Left hindlimb (tissue), 1 donor: ENCODE data around the gene RESP18.
"Not testable (repeated sequence)": the region's sequence is repeated elsewhere in the genome, so short reads cannot be mapped to it uniquely, and the experiment has no call there.

Experiments
- DNase-seq: peaks from one replicate; pipeline ENCODE4 v3.0.0-alpha.2; 2018

Gene RESP18

DNA sequence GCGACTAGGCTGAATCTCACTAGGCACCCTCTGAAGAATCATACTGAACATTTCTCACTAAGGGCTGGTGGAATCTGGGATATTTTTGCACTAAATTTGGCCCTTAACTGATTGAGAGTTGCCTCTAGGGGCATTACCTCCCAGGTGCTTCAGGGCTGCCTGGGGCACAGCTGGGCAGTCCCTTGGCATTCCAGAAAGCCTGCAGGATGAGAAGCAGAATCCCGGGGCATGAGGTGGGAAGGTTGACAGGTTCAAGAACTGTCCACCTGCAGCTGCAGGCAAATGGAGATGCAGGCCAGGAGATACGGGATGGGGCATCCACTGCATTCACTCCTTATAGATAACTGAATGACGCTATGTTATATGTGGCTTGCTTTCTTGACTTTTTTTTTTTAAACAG, 7.4 kb downstream of the RESP18 start:
- DNase-seq, result no peak

- no peak for DNase-seq
These were observed 9.1 kb downstream of the RESP18 start for GRCh38 chr2:219323434-219323833.

GRCh38 chr2:219314804-219315468, 17.6 kb downstream of the RESP18 start:
- no peak for DNase-seq

- DNase-seq, result not testable (repeated sequence)
These were observed 19.8 kb downstream of the RESP18 start for GRCh38 chr2:219312683-219313263.

GRCh38 chr2:219309278-219309677, 23.3 kb downstream of the RESP18 start, which contains the start of gene PTPRN:
Gene PTPRN (minus strand): TSS chr2:219309401. CDS start chr2:219309332, 69 bp downstream.
- no peak for DNase-seq

- DNase-seq, result peak; percentile 60
These were observed 24.1 kb downstream of the RESP18 start for GRCh38 chr2:219308142-219309101.

DNA sequence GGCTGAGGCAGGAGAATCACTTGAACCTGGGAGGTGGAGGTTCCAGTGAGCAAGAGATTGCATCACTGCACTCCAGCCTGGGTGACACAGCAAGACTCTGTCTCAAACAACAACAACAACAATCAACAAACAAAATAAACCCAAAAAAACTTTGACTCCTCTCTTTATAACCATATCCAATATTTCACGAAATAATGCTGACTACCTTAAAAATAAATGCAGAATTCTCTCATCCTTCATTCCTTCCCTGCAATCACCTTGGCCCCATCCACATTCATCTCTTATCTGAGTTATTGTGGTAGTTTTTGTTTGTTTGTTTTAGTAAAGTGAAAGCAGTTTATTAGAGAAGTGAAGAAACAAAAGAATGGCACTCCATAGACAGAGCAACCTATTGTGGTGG, 26.5 kb downstream of the RESP18 start:
- DNase-seq, result no peak

DNA sequence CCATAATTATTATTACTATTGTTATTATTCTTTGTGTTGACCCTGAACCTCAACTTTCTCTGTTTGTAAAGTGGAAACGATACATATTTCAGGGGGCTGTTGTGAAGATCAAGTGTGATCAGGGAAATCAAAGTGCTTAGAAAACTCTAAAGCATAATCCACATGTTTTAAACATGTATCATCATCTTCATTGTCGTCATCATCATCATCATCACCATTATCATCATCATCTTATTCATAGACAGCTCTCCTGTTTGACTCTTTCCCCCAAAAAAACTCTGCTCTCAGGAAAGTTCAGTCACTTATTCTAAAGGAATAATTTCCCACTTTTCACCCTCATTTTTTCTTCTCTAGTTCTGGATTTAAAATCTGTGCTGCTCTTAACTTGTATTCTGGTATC, 28.3 kb downstream of the RESP18 start:
- no peak for DNase-seq

- no peak for DNase-seq
These were observed 30.1 kb downstream of the RESP18 start for GRCh38 chr2:219302412-219302968.

DNA sequence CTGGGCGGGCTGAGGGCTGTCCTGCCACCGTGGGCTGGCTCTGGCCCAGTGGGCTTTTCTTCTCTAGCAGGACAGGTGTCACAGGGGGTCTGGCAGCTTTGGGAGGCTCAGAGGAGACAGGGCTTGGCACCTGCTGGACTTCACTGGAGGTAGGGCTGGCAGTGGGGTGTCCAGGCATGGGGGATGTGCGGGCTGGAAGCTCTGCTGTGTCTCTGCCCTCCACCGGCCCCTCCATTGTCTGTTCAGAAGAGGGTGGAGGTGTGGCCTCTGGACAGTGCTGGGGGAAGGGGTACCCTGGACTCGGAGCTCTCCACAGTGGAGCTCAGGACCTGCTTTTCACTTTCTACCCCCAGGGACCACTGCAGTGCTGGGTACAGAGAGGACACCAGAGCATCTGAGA, 32.5 kb downstream of the RESP18 start:
- no peak for DNase-seq

DNA sequence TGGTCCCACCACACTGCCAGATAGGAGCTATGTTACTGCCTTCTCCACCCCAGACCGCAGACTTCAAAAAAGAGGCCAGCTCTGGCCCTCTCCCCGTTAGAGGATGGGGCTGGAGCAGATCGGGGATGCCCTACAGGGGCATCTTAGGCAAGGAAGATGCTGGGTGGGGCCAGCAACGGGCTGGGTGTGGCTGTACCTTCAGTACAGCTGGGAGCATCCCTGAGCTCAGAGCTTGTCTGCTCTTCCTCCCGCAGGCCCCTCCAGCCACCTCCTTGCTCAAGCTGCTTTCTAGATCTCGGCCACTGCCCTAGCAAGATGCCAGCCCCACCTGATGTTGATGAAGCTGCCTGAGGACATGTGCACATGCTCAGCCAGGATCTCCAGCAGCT, 33.2 kb downstream of the RESP18 start:
- DNase-seq, result no peak

DNA sequence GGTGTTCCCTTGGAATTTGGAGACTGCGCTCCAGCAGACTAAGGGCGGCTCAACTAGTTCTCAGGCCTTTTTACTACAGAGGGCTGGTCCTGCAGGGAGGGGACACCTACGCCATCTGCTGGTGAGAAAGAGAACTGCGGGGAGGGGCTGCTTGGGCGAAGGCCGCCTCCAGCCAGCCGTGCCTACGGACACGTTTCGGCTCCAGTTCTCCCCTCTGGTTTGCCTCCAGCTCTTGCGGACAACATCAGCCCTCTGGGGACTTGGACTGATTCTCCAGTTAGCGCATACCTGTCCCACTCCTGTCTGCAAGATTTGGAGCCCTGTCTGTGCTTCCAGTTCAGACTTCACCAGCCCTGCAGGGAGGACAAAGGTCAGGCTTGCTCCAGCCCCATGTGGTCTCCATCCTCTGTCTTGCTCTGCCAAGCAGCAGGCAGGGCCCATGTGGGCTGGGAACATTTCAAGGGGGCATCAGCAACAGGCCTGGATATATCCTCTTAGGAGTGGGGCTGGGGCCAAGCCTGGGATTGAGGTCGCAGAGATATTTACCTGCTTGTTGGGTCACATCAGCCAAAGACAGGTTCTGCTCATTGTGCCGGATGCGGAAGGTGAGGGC, 33.7 kb downstream of the RESP18 start:
- DNase-seq, result peak; percentile 88

- DNase-seq, result no peak
These were observed 34.6 kb downstream of the RESP18 start for GRCh38 chr2:219297766-219298456.

DNA sequence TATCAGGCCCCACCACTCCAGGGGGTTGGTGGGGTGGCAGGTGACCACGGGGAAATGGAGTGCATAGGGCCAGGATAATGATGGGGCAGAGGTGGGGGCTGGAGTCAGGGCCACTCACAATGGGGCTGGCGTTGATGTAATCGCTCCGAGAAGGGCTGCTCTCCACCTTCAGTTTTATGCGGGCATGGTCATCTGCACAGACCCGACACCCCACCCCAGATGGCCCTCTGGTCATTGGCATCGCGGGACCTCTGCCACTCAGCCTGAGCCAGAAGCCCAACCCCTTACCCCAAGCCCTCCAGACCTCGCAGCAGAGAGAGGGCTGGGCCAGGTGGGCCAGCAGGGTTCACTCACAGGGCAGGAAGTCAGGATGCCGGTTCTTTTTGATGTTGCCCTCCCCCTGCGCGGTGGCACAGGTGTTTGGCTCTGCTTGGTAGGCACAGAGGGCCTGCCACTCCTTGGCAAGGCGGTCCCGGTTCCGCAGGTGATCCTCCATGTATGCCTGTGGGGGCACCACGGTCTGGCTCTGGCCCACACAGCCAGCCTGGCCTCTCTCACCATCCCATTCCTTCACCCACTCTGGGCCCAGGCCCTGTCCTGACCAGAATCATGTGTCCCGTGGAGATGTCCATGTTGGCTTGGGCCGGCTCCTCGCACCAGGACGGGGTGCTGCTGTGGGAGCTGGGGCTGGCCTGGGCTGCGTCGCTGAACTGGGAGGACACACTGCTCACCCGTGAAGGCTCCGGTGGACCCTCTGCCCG, 35.7 kb downstream of the RESP18 start:
- no peak for DNase-seq

DNA sequence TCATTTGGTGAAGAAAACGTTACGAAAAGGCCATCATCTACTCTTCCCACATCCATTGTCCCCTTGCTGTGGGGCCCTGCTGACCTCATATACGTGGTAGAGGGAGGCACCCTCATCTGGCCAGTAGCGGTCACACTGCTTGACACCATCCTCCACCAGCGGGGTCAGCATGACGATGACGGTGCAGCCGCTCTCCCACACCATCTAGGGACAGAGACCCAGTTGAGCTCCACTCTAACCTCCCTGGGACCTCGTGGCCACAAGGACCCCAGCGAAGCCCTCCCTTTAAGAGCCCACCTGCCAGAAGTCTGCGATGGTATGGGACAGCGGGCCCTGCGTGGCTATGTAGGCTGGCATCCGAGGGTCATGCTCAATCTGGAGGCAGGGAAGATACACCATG, 36.4 kb downstream of the RESP18 start:
- DNase-seq, result no peak

- DNase-seq, result peak; percentile 89
These were observed 37.9 kb downstream of the RESP18 start for GRCh38 chr2:219294356-219295351.

- DNase-seq, result no peak
These were observed 38.8 kb downstream of the RESP18 start for GRCh38 chr2:219293736-219294231.

DNA sequence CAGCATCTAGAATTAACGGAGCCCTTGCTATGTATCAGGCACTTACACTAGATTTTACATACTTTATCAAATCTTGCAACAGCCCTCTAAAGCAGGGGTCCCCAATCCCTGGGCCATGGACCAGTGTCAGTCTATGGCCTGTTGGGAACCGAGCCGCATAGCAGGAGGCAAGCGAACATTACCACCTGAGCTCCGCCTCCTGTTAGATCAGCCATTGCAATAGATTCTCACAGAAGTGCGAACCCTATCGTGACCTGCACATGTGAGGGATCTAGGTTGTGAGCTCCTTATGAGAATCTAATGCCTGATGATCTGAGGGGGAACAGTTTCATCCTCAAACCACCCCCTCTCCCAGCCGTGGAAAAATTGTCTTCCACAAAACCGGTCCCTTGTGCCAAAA, 39.9 kb downstream of the RESP18 start:
- DNase-seq, result no peak

GRCh38 chr2:219291910-219292490, 40.5 kb downstream of the RESP18 start:
- no peak for DNase-seq

GRCh38 chr2:219291394-219291793, 41.1 kb downstream of the RESP18 start:
- no peak for DNase-seq
